Measurements from ENCODE around the gene LDB3.

LDB3 gene

GRCh38 chr10:86681722-86682386 is 13.5 kb downstream of the LDB3 start:
- Histone ChIP-seq H3K4me3 (ENCODE audit: control insufficient read depth in 1 of 7, extremely low read depth in 1 of 7, insufficient read depth in 4 of 7, low read depth in 2 of 7, low read length in 6 of 7) (no peak overlapping the region), H3K27me3 (replicated peaks in 2 of 5; ENCODE audit: control insufficient read depth in 4 of 5, insufficient read depth in 5 of 5, low read length in 4 of 5) (peaks cover 0 to 20% (median 2%) of the 10 kb centered on the region in 5 experiments), H3K9me3 (ENCODE audit: control extremely low read depth in 1 of 5, control insufficient read depth in 4 of 5, insufficient read depth in 2 of 5, low read depth in 1 of 5, low read length in 4 of 5) (no peaks in the 10 kb centered on the region), H3K36me3 (ENCODE audit: control insufficient read depth in 4 of 4, insufficient read depth in 4 of 4, low read length in 3 of 4) (no peaks in the 10 kb centered on the region), H3K4me1 (ENCODE audit: control extremely low read depth in 1 of 4, control insufficient read depth in 4 of 4, insufficient read depth in 4 of 4, low read length in 3 of 4) (peaks cover 0 to 4% (median 2%) of the 10 kb centered on the region in 4 experiments), H3K27ac (ENCODE audit: insufficient read depth in 1 of 2, low read depth in 1 of 2, low read length in 2 of 2, poor library complexity in 1 of 2, severe bottlenecking in 2 of 2) (no peak overlapping the region)
- DNase-seq: no peak
- CTCF ChIA-PET: interaction anchor here (1.1 to 1.8 kb wide), 2 partner anchors 12 to 14 kb away, joined by 3 to 5 read pairs; partner anchors contain the start of gene LDB3
- WGBS (ENCODE audit: insufficient coverage): 94% methylated on average over 22 of the region's 22 CpGs
- POLR2A ChIA-PET: no interaction called here

- ChIA-PET CTCF (interaction anchor here (1.8 kb wide), 1 partner anchor 11 kb away, joined by 5 read pairs; no protein-coding TSS in a partner anchor), POLR2A (interaction anchor here (0.6 kb wide), 1 partner anchor 261 kb away, joined by 3 read pairs; no protein-coding TSS in a partner anchor)
- Histone ChIP-seq H3K27ac (ENCODE audit: insufficient read depth in 1 of 2, low read depth in 1 of 2, low read length in 2 of 2, poor library complexity in 1 of 2, severe bottlenecking in 2 of 2) (no peak overlapping the region), H3K4me1 (ENCODE audit: control extremely low read depth in 1 of 4, control insufficient read depth in 4 of 4, insufficient read depth in 4 of 4, low read length in 3 of 4) (peaks cover 0 to 4% (median 2%) of the 10 kb centered on the region in 4 experiments), H3K9me3 (ENCODE audit: control extremely low read depth in 1 of 5, control insufficient read depth in 4 of 5, insufficient read depth in 2 of 5, low read depth in 1 of 5, low read length in 4 of 5) (no peaks in the 10 kb centered on the region), H3K4me3 (ENCODE audit: control insufficient read depth in 1 of 7, extremely low read depth in 1 of 7, insufficient read depth in 4 of 7, low read depth in 2 of 7, low read length in 6 of 7) (no peak overlapping the region), H3K36me3 (ENCODE audit: control insufficient read depth in 4 of 4, insufficient read depth in 4 of 4, low read length in 3 of 4) (no peaks in the 10 kb centered on the region), H3K27me3 (replicated peaks in 2 of 5; ENCODE audit: control insufficient read depth in 4 of 5, insufficient read depth in 5 of 5, low read length in 4 of 5) (peaks cover 0 to 20% (median 2%) of the 10 kb centered on the region in 5 experiments)
- WGBS (ENCODE audit: insufficient coverage): 95% methylated on average over 2 of the region's 2 CpGs
- DNase-seq: no peak
Measured at GRCh38 chr10:86682675-86683074, 14.4 kb downstream of the LDB3 start.

- H3K36me3 ChIP-seq (ENCODE audit: control insufficient read depth in 4 of 4, insufficient read depth in 4 of 4, low read length in 3 of 4): no peaks in the 10 kb centered on the region
- CTCF ChIA-PET: interaction anchor here (1.1 to 3.3 kb wide), 2 partner anchors 8 to 11 kb away, joined by 3 to 11 read pairs; no protein-coding TSS in a partner anchor
- H3K9me3 ChIP-seq (ENCODE audit: control extremely low read depth in 1 of 5, control insufficient read depth in 4 of 5, insufficient read depth in 2 of 5, low read depth in 1 of 5, low read length in 4 of 5): no peaks in the 10 kb centered on the region
- POLR2A ChIA-PET: no interaction called here
- WGBS (ENCODE audit: insufficient coverage): 67% methylated on average over 5 of the region's 9 CpGs
- H3K27ac ChIP-seq (ENCODE audit: insufficient read depth in 1 of 2, low read depth in 1 of 2, low read length in 2 of 2, poor library complexity in 1 of 2, severe bottlenecking in 2 of 2): no peak overlapping the region
- peaks cover 0 to 9% (median 2%) of the 10 kb centered on the region in 4 experiments for H3K4me1 ChIP-seq (ENCODE audit: control extremely low read depth in 1 of 4, control insufficient read depth in 4 of 4, insufficient read depth in 4 of 4, low read length in 3 of 4)
- no peak overlapping the region for H3K4me3 ChIP-seq (ENCODE audit: control insufficient read depth in 1 of 7, extremely low read depth in 1 of 7, insufficient read depth in 4 of 7, low read depth in 2 of 7, low read length in 6 of 7)
- DNase-seq: no peak
- peaks cover 0 to 20% (median 2%) of the 10 kb centered on the region in 5 experiments for H3K27me3 ChIP-seq (replicated peaks in 2 of 5; ENCODE audit: control insufficient read depth in 4 of 5, insufficient read depth in 5 of 5, low read length in 4 of 5)
Measured at GRCh38 chr10:86684331-86685097, 16.2 kb downstream of the LDB3 start.

GRCh38 chr10:86685416-86685815 is 17.1 kb downstream of the LDB3 start:
- Histone ChIP-seq H3K9me3 (ENCODE audit: control extremely low read depth in 1 of 5, control insufficient read depth in 4 of 5, insufficient read depth in 2 of 5, low read depth in 1 of 5, low read length in 4 of 5) (no peaks in the 10 kb centered on the region), H3K27ac (ENCODE audit: insufficient read depth in 1 of 2, low read depth in 1 of 2, low read length in 2 of 2, poor library complexity in 1 of 2, severe bottlenecking in 2 of 2) (no peak overlapping the region), H3K36me3 (ENCODE audit: control insufficient read depth in 4 of 4, insufficient read depth in 4 of 4, low read length in 3 of 4) (no peaks in the 10 kb centered on the region), H3K4me1 (ENCODE audit: control extremely low read depth in 1 of 4, control insufficient read depth in 4 of 4, insufficient read depth in 4 of 4, low read length in 3 of 4) (peaks cover 0 to 9% (median 2%) of the 10 kb centered on the region in 4 experiments), H3K27me3 (replicated peaks in 2 of 5; ENCODE audit: control insufficient read depth in 4 of 5, insufficient read depth in 5 of 5, low read length in 4 of 5) (peaks cover 0 to 20% (median 2%) of the 10 kb centered on the region in 5 experiments), H3K4me3 (ENCODE audit: control insufficient read depth in 1 of 7, extremely low read depth in 1 of 7, insufficient read depth in 4 of 7, low read depth in 2 of 7, low read length in 6 of 7) (no peak overlapping the region)
- 96% methylated on average over 9 of the region's 9 CpGs for WGBS (ENCODE audit: insufficient coverage)
- POLR2A ChIA-PET: no interaction called here
- CTCF ChIA-PET: interaction anchor here (1.1 to 3.3 kb wide), 3 partner anchors 9 to 215 kb away, joined by 3 to 11 read pairs (median 3); no protein-coding TSS in a partner anchor
- DNase-seq: no peak

GRCh38 chr10:86685893-86686632 is 17.8 kb downstream of the LDB3 start:
- POLR2A ChIA-PET: interaction anchor here (0.7 kb wide), 1 partner anchor 26 kb away, joined by 3 read pairs; no protein-coding TSS in a partner anchor
- peaks cover 0 to 20% (median 2%) of the 10 kb centered on the region in 5 experiments for H3K27me3 ChIP-seq (replicated peaks in 2 of 5; ENCODE audit: control insufficient read depth in 4 of 5, insufficient read depth in 5 of 5, low read length in 4 of 5)
- peaks cover 0 to 7% (median under 1%) of the 10 kb centered on the region in 4 experiments for H3K4me1 ChIP-seq (ENCODE audit: control extremely low read depth in 1 of 4, control insufficient read depth in 4 of 4, insufficient read depth in 4 of 4, low read length in 3 of 4)
- no peak overlapping the region for H3K4me3 ChIP-seq (ENCODE audit: control insufficient read depth in 1 of 7, extremely low read depth in 1 of 7, insufficient read depth in 4 of 7, low read depth in 2 of 7, low read length in 6 of 7)
- CTCF ChIA-PET: interaction anchor here (1.1 to 3.3 kb wide), 3 partner anchors 9 to 214 kb away, joined by 3 to 11 read pairs (median 3); no protein-coding TSS in a partner anchor
- H3K27ac ChIP-seq (ENCODE audit: insufficient read depth in 1 of 2, low read depth in 1 of 2, low read length in 2 of 2, poor library complexity in 1 of 2, severe bottlenecking in 2 of 2): no peak overlapping the region
- H3K9me3 ChIP-seq (ENCODE audit: control extremely low read depth in 1 of 5, control insufficient read depth in 4 of 5, insufficient read depth in 2 of 5, low read depth in 1 of 5, low read length in 4 of 5): no peaks in the 10 kb centered on the region
- WGBS (ENCODE audit: insufficient coverage): 94% methylated on average over 3 of the region's 13 CpGs
- DNase-seq: no peak
- no peaks in the 10 kb centered on the region for H3K36me3 ChIP-seq (ENCODE audit: control insufficient read depth in 4 of 4, insufficient read depth in 4 of 4, low read length in 3 of 4)

GRCh38 chr10:86686972-86687371 is 18.7 kb downstream of the LDB3 start:
- no peak for DNase-seq
- no peak overlapping the region for H3K4me3 ChIP-seq (ENCODE audit: control insufficient read depth in 1 of 7, extremely low read depth in 1 of 7, insufficient read depth in 4 of 7, low read depth in 2 of 7, low read length in 6 of 7)
- WGBS (ENCODE audit: insufficient coverage): 96% methylated on average over 13 of the region's 19 CpGs
- H3K27me3 ChIP-seq (replicated peaks in 2 of 5; ENCODE audit: control insufficient read depth in 4 of 5, insufficient read depth in 5 of 5, low read length in 4 of 5): peaks cover 0 to 20% (median 2%) of the 10 kb centered on the region in 5 experiments
- no peaks in the 10 kb centered on the region for H3K9me3 ChIP-seq (ENCODE audit: control extremely low read depth in 1 of 5, control insufficient read depth in 4 of 5, insufficient read depth in 2 of 5, low read depth in 1 of 5, low read length in 4 of 5)
- H3K4me1 ChIP-seq (ENCODE audit: control extremely low read depth in 1 of 4, control insufficient read depth in 4 of 4, insufficient read depth in 4 of 4, low read length in 3 of 4): peaks cover 0 to 6% (median 0%) of the 10 kb centered on the region in 4 experiments
- ChIA-PET CTCF (interaction anchor here (0.7 to 3.3 kb wide), 2 partner anchors 9 to 222 kb away, joined by 3 to 11 read pairs; no protein-coding TSS in a partner anchor), POLR2A (no interaction called here)
- no peak overlapping the region for H3K27ac ChIP-seq (ENCODE audit: insufficient read depth in 1 of 2, low read depth in 1 of 2, low read length in 2 of 2, poor library complexity in 1 of 2, severe bottlenecking in 2 of 2)
- no peaks in the 10 kb centered on the region for H3K36me3 ChIP-seq (ENCODE audit: control insufficient read depth in 4 of 4, insufficient read depth in 4 of 4, low read length in 3 of 4)

Measured in common myeloid progenitor, CD34-positive (primary cell).